Cardiac fibroblast (primary cell): ENCODE data around the gene PLD1.

Source experiments
- DNase-seq, 2 donors: peaks; one replicate each; pipeline versions ENCODE4 v3.0.0 to v3.0.0-alpha.2; 2010; ENCODE audit warnings: low read depth in 2 of 2
- H3K4me3 ChIP-seq, 2 donors: replicated peaks in 1 of 2; 1 replicate in 1 of 2; 2 replicates in 1 of 2; pipeline ENCODE4 v1.5.1; 2011; ENCODE audit warnings: low read depth in 2 of 2, low read length in 2 of 2, mild to moderate bottlenecking in 2 of 2, moderate library complexity in 1 of 2
- TF ChIP-seq, protein P1 (sequence below): IDR thresholded peaks from one replicate; pipeline ENCODE4 v1.5.1; 2011; ENCODE audit warnings: low read depth, mild to moderate bottlenecking, low read length, inconsistent platforms

PLD1 gene

DNA sequence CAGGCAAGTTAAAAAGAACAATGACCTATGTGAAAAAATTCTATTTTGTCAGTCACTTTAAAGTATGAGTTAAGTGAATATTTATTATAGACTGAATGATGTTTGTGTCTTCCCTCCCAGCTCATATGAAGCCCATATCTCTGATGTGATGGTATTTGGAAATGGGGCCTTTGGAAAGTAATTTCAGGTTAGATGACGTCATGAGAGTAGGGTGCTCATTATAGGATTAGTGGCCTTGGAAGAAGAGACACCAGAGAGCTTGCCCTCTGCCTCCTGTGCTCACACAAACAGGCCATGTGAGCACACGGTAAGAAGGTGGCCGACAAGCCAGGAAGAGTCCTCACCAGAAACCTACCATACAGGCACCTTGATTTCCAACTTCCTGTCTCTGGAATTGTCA is 211.3 kb downstream of the PLD1 start:
- DNase-seq, result no peak
- TF ChIP-seq, protein P1, sequence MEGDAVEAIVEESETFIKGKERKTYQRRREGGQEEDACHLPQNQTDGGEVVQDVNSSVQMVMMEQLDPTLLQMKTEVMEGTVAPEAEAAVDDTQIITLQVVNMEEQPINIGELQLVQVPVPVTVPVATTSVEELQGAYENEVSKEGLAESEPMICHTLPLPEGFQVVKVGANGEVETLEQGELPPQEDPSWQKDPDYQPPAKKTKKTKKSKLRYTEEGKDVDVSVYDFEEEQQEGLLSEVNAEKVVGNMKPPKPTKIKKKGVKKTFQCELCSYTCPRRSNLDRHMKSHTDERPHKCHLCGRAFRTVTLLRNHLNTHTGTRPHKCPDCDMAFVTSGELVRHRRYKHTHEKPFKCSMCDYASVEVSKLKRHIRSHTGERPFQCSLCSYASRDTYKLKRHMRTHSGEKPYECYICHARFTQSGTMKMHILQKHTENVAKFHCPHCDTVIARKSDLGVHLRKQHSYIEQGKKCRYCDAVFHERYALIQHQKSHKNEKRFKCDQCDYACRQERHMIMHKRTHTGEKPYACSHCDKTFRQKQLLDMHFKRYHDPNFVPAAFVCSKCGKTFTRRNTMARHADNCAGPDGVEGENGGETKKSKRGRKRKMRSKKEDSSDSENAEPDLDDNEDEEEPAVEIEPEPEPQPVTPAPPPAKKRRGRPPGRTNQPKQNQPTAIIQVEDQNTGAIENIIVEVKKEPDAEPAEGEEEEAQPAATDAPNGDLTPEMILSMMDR, result no peak
- H3K4me3 ChIP-seq, result no peak overlapping the region

GRCh38 chr3:171592786-171593185 is 217.5 kb downstream of the PLD1 start:
- no peak overlapping the region for H3K4me3 ChIP-seq
- no peak for DNase-seq
- TF ChIP-seq, protein P1, result no peak

DNA sequence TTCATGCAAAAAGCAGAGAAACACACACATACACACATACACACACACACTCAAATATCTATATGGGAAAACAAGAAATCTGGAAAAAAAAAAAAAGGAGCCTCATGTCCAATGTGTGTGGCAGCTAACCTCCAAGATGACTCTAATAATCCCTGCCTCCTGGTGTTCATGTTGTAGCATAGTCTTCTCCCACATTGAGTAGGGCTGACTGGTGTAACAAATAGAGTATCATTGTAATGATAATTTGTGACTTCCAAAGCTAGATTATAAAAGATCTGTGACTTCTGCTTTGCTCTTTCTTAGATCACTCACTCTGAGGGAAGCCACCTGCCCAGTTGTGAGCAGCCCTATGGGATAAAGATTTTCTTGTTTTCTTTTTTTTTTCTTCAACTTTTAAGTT is 219.2 kb downstream of the PLD1 start:
- no peak for DNase-seq
- TF ChIP-seq, protein P1, result no peak
- H3K4me3 ChIP-seq, result no peak overlapping the region

DNA sequence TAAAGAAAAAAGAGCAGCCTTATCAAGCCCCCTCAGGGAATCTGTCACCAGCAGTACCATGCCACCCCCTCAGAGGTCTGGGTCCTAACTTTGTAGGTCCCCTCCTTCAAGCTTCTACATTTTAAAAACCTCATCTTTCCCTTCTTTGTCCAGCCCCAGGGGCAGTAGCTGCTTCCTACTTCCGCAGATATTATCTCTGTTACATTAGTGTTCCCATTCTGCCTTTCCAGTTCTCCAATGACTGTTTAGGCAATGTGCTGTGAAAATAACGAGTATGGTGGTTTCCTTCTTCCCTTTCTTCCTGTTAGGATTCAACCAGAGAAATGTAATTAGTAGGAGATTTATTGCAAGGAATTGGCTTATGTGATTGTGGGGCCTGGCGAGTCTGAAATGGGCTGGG is 224.0 kb downstream of the PLD1 start:
- TF ChIP-seq, protein P1, result no peak
- no peak for DNase-seq
- H3K4me3 ChIP-seq, result no peak overlapping the region

GRCh38 chr3:171585039-171585438 is 225.2 kb downstream of the PLD1 start:
- DNase-seq, result no peak
- H3K4me3 ChIP-seq, result no peak overlapping the region

DNA sequence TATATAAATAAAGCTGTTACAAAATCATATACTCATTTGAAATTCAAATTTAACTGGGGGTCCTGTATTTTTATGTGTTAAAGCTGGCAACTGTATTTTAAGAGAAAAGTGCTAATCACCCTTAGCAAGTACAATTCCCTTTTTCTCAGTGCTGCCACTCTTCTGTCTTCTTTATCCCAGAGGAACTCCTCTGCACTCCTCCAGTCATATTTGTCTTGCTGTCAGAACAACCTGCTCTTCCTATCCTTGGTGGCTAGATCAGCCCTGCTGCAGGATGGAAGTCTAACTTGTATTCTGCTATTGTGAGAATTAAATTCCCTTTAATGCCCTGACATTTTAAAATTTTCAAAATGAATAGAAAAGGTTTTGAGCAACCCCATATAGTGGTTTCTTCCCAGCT is 226.2 kb downstream of the PLD1 start:
- TF ChIP-seq, protein P1, result no peak
- DNase-seq, result no peak
- H3K4me3 ChIP-seq, result no peak overlapping the region

More at GRCh38 chr3:171585039-171585438, 225.2 kb downstream of the PLD1 start:
- TF ChIP-seq, protein P1, result no peak

DNA sequence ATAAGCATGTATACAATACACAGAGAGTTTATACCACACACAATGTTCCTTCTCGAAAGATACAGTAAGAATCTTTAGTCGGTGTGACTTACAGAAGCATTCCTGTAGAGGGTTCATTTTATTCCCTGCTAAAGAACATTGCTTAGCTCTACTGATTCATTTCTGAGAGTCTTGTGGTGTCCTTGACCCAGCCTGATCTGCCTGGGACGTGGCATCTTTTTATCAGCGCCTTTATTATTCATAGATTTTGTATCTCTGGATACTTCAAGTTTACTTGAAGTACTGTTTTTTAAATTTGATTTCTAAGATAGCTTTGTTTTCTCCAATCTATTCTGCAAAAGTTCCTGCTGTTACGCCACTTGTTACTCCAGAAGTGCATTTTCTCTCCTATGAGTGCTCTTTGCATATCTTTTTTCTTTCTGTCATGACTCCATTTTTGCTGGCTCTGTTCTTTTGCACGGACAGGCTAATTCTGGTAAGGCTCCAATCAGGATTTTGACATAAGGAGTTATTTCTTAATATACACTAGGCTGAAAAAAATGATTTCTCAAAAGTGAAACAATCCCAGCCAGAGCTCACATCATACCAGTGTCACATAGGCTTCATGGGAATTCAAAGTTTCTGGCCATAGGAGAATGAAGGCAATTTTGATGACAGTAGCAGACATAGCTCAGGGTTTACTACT is 235.6 kb downstream of the PLD1 start:
- TF ChIP-seq, protein P1, result no peak
- DNase-seq, result peak in 1 of 2 donors; percentile 50
- H3K4me3 ChIP-seq, result no peak overlapping the region
